ENCODE measurements around the gene ATP5F1D. TPM values are rescaled to one million over a fixed set of nuclear protein-coding genes. Genes with fewer than 3 reads are reported as not detected.

The ATP5F1D gene
- total and polyA plus RNA-seq, 2 of the 13 experiments (the other 11 are each of a cell fraction or from before 2014, with no cell fraction given), result 39.4 to 78.7 TPM

DNA sequence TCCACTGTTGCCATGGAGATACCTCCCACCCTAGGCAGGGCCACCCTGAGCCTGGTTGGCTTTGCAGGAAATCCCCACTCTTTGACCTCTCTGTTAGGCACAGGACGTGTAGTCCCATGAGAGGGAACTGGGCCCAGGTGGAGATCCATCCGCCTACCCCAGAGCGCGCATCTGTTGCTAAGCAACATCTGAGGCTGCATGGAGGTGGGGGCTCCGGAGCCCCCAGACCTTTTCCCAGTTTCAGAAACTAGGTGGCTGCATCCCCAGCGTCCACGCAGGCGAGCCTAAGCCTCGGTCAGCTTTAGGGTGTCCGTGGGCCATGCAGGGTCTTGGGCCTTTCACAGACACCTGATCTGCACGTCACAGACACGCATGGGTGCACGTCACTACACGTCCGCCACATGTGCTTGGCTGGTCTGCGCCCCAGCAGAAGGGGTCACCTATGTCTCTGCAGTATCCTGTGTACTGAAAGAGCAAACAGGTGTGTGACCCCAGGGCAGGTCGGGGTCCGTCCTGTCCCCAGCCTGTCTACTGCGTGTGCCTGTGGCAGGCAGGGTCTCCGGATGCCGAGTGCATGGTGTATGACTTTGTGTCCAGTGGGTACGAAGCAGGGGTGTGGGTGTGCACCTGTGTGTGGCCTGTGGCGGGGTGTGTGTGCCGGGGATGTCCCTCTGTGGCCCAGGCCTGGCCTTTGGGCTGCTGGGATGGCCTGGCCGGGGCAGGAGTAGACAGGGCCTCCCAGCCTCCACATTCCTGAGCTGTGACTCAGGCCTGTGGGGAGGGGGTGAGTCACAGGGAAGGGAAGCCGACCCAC lies 23.5 kb downstream of the ATP5F1D start (continued):
- TF ChIP-seq, protein P1, sequence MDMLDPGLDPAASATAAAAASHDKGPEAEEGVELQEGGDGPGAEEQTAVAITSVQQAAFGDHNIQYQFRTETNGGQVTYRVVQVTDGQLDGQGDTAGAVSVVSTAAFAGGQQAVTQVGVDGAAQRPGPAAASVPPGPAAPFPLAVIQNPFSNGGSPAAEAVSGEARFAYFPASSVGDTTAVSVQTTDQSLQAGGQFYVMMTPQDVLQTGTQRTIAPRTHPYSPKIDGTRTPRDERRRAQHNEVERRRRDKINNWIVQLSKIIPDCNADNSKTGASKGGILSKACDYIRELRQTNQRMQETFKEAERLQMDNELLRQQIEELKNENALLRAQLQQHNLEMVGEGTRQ (IDR thresholded peaks at IDR 0.05; ENCODE audit: low read depth, low read length), result no peak
- TF ChIP-seq, protein P1 (CRISPR knock-in tag; IDR thresholded peaks at IDR 0.05; ENCODE audit: borderline replicate concordance), result no peak
- TF ChIP-seq ZNF180 (CRISPR knock-in tag; IDR thresholded peaks at IDR 0.05; ENCODE audit: borderline replicate concordance, low read depth) (no peak), SYNCRIP (IDR thresholded peaks at IDR 0.05; ENCODE audit: insufficient read depth, low read depth, low read length) (no peak), CBX5 (CRISPR knock-in tag; IDR thresholded peaks at IDR 0.05; ENCODE audit: borderline replicate concordance) (peak; percentile 91; the same call in 1 of the 2 replicates), ZMYM2 (CRISPR knock-in tag; IDR thresholded peaks at IDR 0.05) (no peak), CREB1 (IDR thresholded peaks at IDR 0.05) (peak; percentile 75), CREB1 (CRISPR knock-in tag; IDR thresholded peaks at IDR 0.05) (peak; percentile 42), ZMYM3 (CRISPR knock-in tag; IDR thresholded peaks at IDR 0.05) (peak; percentile 65; the same call in 1 of the 2 replicates), YY1 (IDR thresholded peaks at IDR 0.05; ENCODE audit: insufficient read depth, insufficient replicate concordance, low read depth, low read length) (no peak), HHEX (CRISPR knock-in tag; IDR thresholded peaks at IDR 0.05) (no peak; the same call in 1 of the 2 replicates), POLR2AphosphoS5 (IDR thresholded peaks at IDR 0.05; ENCODE audit: low read depth, low read length) (no peak), MAFK (conservative IDR thresholded peaks at IDR 0.05 in 1 of 2, IDR thresholded peaks at IDR 0.05 in 1 of 2; ENCODE audit: low read length in 2 of 2) (no peak), TEAD3 (CRISPR knock-in tag; optimal IDR thresholded peaks at IDR 0.05; ENCODE audit: borderline replicate concordance) (peak; percentile 97), GATAD1 (CRISPR knock-in tag; IDR thresholded peaks at IDR 0.05) (peak; percentile 62), ZNF674 (CRISPR knock-in tag; IDR thresholded peaks at IDR 0.05; ENCODE audit: low read depth) (no peak), ZNF782 (CRISPR knock-in tag; IDR thresholded peaks at IDR 0.05; ENCODE audit: borderline replicate concordance) (no peak; the same call in 1 of the 2 replicates), KLF13 (CRISPR knock-in tag; IDR thresholded peaks at IDR 0.05) (peak; percentile 76; the same call in 1 of the 2 replicates), ZNF138 (CRISPR knock-in tag; IDR thresholded peaks at IDR 0.05; ENCODE audit: low read depth) (no peak), NCOA2 (CRISPR knock-in tag; IDR thresholded peaks at IDR 0.05) (peak; percentile 78)
- TF ChIP-seq, protein P2, sequence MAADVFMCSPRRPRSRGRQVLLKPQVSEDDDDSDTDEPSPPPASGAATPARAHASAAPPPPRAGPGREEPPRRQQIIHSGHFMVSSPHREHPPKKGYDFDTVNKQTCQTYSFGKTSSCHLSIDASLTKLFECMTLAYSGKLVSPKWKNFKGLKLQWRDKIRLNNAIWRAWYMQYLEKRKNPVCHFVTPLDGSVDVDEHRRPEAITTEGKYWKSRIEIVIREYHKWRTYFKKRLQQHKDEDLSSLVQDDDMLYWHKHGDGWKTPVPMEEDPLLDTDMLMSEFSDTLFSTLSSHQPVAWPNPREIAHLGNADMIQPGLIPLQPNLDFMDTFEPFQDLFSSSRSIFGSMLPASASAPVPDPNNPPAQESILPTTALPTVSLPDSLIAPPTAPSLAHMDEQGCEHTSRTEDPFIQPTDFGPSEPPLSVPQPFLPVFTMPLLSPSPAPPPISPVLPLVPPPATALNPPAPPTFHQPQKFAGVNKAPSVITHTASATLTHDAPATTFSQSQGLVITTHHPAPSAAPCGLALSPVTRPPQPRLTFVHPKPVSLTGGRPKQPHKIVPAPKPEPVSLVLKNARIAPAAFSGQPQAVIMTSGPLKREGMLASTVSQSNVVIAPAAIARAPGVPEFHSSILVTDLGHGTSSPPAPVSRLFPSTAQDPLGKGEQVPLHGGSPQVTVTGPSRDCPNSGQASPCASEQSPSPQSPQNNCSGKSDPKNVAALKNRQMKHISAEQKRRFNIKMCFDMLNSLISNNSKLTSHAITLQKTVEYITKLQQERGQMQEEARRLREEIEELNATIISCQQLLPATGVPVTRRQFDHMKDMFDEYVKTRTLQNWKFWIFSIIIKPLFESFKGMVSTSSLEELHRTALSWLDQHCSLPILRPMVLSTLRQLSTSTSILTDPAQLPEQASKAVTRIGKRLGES (CRISPR knock-in tag; IDR thresholded peaks at IDR 0.05; ENCODE audit: borderline replicate concordance), result no peak
- TF ChIP-seq, protein P3, sequence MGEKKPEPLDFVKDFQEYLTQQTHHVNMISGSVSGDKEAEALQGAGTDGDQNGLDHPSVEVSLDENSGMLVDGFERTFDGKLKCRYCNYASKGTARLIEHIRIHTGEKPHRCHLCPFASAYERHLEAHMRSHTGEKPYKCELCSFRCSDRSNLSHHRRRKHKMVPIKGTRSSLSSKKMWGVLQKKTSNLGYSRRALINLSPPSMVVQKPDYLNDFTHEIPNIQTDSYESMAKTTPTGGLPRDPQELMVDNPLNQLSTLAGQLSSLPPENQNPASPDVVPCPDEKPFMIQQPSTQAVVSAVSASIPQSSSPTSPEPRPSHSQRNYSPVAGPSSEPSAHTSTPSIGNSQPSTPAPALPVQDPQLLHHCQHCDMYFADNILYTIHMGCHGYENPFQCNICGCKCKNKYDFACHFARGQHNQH (CRISPR knock-in tag; IDR thresholded peaks at IDR 0.05), result peak; percentile 71
- TF ChIP-seq, protein P4, sequence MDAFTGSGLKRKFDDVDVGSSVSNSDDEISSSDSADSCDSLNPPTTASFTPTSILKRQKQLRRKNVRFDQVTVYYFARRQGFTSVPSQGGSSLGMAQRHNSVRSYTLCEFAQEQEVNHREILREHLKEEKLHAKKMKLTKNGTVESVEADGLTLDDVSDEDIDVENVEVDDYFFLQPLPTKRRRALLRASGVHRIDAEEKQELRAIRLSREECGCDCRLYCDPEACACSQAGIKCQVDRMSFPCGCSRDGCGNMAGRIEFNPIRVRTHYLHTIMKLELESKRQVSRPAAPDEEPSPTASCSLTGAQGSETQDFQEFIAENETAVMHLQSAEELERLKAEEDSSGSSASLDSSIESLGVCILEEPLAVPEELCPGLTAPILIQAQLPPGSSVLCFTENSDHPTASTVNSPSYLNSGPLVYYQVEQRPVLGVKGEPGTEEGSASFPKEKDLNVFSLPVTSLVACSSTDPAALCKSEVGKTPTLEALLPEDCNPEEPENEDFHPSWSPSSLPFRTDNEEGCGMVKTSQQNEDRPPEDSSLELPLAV (CRISPR knock-in tag; conservative IDR thresholded peaks at IDR 0.05; ENCODE audit: low read depth), result no peak

Data from HepG2 (cell line).